ENCODE results near the gene TMCC3. TPM values are rescaled to one million over a fixed set of nuclear protein-coding genes. Genes with fewer than 3 reads are reported as not detected.

TMCC3 gene
- polyA plus RNA-seq, 1 donor from 2014 or later: 1.9 TPM

DNA sequence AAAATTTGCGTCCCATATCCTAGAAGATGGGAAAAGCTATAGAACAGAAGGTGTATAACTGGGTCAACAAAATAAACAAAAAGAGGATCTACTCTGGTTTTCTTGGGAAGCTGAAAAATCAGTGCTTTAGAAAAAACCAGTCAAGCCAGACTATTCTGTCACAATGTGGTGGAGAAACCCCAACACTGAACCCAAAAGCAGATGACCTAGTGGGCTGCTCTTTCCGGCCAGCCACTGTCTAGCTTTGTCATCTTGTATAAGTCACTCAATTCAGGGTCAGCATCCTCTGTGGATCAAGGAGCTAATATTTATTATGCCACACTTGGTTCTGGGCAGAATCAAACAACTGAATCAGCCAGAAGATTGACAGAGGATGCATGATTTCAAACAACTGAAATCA, 26.6 kb upstream of the TMCC3 start:
- Histone ChIP-seq H2AFZ (ENCODE audit: low read depth, low read length) (no peak overlapping the region), H3K27me3 (ENCODE audit: insufficient read depth, low read depth, low read length) (no peaks in the 10 kb centered on the region), H3K9me3 (ENCODE audit: low read length) (no peaks in the 10 kb centered on the region), H3K79me2 (replicated peaks; ENCODE audit: insufficient read depth, low read length) (no peaks in the 10 kb centered on the region), H3K9ac (ENCODE audit: low read length) (no peak overlapping the region), H3K27ac (ENCODE audit: low read length) (no peak overlapping the region), H3F3A (ENCODE audit: insufficient read depth, low read length, poor library complexity, severe bottlenecking) (no peaks in the 10 kb centered on the region), H3K4me2 (ENCODE audit: low read length) (no peak overlapping the region), H4K20me1 (ENCODE audit: insufficient read depth) (no peaks in the 10 kb centered on the region), H3K4me3 (ENCODE audit: low read length) (no peak overlapping the region), H3K36me3 (ENCODE audit: insufficient read depth, low read length) (no peaks in the 10 kb centered on the region), H3K9me2 (ENCODE audit: insufficient read depth, low read length) (no peaks in the 10 kb centered on the region)
- TF ChIP-seq TAF1 (IDR thresholded peaks at IDR 0.05; ENCODE audit: low read depth) (no peak), EZH2 (IDR thresholded peaks at IDR 0.05; ENCODE audit: borderline replicate concordance, insufficient read depth, low read length, poor library complexity, severe bottlenecking) (no peak), MXI1 (conservative IDR thresholded peaks at IDR 0.05; ENCODE audit: poor library complexity, severe bottlenecking) (no peak), POLR2AphosphoS5 (IDR thresholded peaks at IDR 0.05) (no peak), RAD21 (conservative IDR thresholded peaks at IDR 0.05) (no peak), SMC3 (conservative IDR thresholded peaks at IDR 0.05; ENCODE audit: poor library complexity) (no peak), EP300 (conservative IDR thresholded peaks at IDR 0.05; ENCODE audit: poor library complexity, severe bottlenecking) (no peak)
- TF ChIP-seq, protein P1, sequence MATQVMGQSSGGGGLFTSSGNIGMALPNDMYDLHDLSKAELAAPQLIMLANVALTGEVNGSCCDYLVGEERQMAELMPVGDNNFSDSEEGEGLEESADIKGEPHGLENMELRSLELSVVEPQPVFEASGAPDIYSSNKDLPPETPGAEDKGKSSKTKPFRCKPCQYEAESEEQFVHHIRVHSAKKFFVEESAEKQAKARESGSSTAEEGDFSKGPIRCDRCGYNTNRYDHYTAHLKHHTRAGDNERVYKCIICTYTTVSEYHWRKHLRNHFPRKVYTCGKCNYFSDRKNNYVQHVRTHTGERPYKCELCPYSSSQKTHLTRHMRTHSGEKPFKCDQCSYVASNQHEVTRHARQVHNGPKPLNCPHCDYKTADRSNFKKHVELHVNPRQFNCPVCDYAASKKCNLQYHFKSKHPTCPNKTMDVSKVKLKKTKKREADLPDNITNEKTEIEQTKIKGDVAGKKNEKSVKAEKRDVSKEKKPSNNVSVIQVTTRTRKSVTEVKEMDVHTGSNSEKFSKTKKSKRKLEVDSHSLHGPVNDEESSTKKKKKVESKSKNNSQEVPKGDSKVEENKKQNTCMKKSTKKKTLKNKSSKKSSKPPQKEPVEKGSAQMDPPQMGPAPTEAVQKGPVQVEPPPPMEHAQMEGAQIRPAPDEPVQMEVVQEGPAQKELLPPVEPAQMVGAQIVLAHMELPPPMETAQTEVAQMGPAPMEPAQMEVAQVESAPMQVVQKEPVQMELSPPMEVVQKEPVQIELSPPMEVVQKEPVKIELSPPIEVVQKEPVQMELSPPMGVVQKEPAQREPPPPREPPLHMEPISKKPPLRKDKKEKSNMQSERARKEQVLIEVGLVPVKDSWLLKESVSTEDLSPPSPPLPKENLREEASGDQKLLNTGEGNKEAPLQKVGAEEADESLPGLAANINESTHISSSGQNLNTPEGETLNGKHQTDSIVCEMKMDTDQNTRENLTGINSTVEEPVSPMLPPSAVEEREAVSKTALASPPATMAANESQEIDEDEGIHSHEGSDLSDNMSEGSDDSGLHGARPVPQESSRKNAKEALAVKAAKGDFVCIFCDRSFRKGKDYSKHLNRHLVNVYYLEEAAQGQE (IDR thresholded peaks at IDR 0.05; ENCODE audit: borderline replicate concordance): no peak
- TF ChIP-seq, protein P2, sequence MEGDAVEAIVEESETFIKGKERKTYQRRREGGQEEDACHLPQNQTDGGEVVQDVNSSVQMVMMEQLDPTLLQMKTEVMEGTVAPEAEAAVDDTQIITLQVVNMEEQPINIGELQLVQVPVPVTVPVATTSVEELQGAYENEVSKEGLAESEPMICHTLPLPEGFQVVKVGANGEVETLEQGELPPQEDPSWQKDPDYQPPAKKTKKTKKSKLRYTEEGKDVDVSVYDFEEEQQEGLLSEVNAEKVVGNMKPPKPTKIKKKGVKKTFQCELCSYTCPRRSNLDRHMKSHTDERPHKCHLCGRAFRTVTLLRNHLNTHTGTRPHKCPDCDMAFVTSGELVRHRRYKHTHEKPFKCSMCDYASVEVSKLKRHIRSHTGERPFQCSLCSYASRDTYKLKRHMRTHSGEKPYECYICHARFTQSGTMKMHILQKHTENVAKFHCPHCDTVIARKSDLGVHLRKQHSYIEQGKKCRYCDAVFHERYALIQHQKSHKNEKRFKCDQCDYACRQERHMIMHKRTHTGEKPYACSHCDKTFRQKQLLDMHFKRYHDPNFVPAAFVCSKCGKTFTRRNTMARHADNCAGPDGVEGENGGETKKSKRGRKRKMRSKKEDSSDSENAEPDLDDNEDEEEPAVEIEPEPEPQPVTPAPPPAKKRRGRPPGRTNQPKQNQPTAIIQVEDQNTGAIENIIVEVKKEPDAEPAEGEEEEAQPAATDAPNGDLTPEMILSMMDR (IDR thresholded peaks at IDR 0.05; ENCODE audit: poor library complexity, severe bottlenecking): no peak

DNA sequence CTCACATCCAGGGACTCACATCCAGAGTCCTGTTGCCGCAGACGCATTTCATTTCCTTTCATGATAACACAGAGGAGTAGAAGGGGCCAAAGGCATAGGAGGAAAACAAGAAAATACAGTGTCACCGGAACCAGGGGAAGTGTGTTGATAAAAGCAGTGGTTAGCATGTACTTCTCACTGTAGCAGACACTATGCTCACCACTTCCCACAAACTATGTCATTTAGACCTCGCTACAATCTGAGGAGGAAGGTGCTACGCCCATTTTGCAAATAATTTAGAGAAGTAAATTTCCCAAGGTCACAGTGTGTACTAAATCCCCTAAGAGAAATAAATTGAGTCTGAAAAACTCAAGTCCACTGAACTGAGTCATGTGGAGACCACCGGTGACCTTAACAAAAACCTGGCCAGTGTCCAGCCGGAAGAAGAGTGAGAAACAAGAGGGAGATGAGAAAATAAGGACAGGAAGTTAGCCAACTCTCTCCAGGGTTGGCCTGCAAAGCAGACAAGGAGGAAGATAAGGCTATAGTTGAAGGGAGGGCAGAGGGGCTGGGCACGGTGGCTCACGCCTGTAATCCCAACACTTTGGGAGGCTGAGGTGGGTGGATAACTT, 25.8 kb upstream of the TMCC3 start:
- H3K4me3 ChIP-seq (ENCODE audit: low read length): no peak overlapping the region
- H3F3A ChIP-seq (ENCODE audit: insufficient read depth, low read length, poor library complexity, severe bottlenecking): no peaks in the 10 kb centered on the region
- no peaks in the 10 kb centered on the region for H3K9me3 ChIP-seq (ENCODE audit: low read length)
- no peaks in the 10 kb centered on the region for H3K36me3 ChIP-seq (ENCODE audit: insufficient read depth, low read length)
- TF ChIP-seq, protein P2 (IDR thresholded peaks at IDR 0.05; ENCODE audit: poor library complexity, severe bottlenecking): no peak
- TF ChIP-seq RAD21 (conservative IDR thresholded peaks at IDR 0.05) (no peak), EZH2 (IDR thresholded peaks at IDR 0.05; ENCODE audit: borderline replicate concordance, insufficient read depth, low read length, poor library complexity, severe bottlenecking) (no peak)
- H3K79me2 ChIP-seq (replicated peaks; ENCODE audit: insufficient read depth, low read length): no peaks in the 10 kb centered on the region
- H3K9me2 ChIP-seq (ENCODE audit: insufficient read depth, low read length): no peaks in the 10 kb centered on the region
- no peak overlapping the region for H3K27ac ChIP-seq (ENCODE audit: low read length)
- no peaks in the 10 kb centered on the region for H3K27me3 ChIP-seq (ENCODE audit: insufficient read depth, low read depth, low read length)
- H2AFZ ChIP-seq (ENCODE audit: low read depth, low read length): no peak overlapping the region
- no peak overlapping the region for H3K9ac ChIP-seq (ENCODE audit: low read length)
- no peaks in the 10 kb centered on the region for H4K20me1 ChIP-seq (ENCODE audit: insufficient read depth)
- H3K4me2 ChIP-seq (ENCODE audit: low read length): no peak overlapping the region

Measured in neural cell (in vitro differentiated cells).